GM12878 (cell line): ENCODE results near the gene SLC43A3. TPM values are rescaled to one million over a fixed set of nuclear protein-coding genes. Genes with fewer than 3 reads are reported as not detected.

Experiments used
- ATAC-seq: fragments of 200-7000 bp; cut with Tn5 transposase; 3 replicates; pipeline ENCODE4 v1.9.1; 2020; ENCODE audit warnings: mild to moderate bottlenecking, moderate library complexity
- BruUV-seq: library from RNA; stranded (reverse); fragments of 400-500 nt; replicated peaks from 2 replicates; lab custom pipeline; 2021; lab: Mats Ljungman, UMichigan
- CTCF ChIA-PET: fragments of 300-600 bp; sonication (Branson Sonifier 250); formaldehyde crosslinking; extraction: SDS; loops from one replicate; lab custom pipeline; 2021; ENCODE audit warnings: inconsistent platforms; lab: Yijun Ruan, JAX
- POLR2A ChIA-PET: fragments of 350-600 bp; formaldehyde crosslinking; extraction: SDS; loops from one replicate; lab custom pipeline; 2021; ENCODE audit warnings: inconsistent platforms; lab: Charles Lee
- RAD21 ChIA-PET: fragments of 300-600 bp; sonication (Branson Sonifier 250); formaldehyde crosslinking; loops from one replicate; lab custom pipeline; 2023; ENCODE audit warnings: antibody characterized with exemption; ENCODE audit not compliant: unreplicated experiment; lab: Charles Lee
- SMC1A ChIA-PET: fragments of 300-600 bp; sonication (Branson Sonifier 250); formaldehyde crosslinking; loops from one replicate; lab custom pipeline; 2023; ENCODE audit not compliant: unreplicated experiment, uncharacterized antibody; lab: Charles Lee
- DNase-seq: peaks from one replicate; pipeline ENCODE4 v3.0.0-alpha.2; 2011; ENCODE audit warnings: low read depth, low spot score
- FAIRE-seq: peaks from 3 replicates; lab custom pipeline; 2011; peaks lifted over from hg19 to GRCh38; lab: Jason Lieb, UNC
- H2AFZ ChIP-seq: 2 replicates; pipeline ENCODE4 v1.6.0; 2011; ENCODE audit warnings: low read depth, low read length, control low read depth; ENCODE audit not compliant: control insufficient read depth
- H3K27ac ChIP-seq: 2 replicates; pipeline ENCODE4 v1.5.1; 2011; ENCODE audit warnings: control low read depth; ENCODE audit not compliant: control insufficient read depth, insufficient read depth
- H3K27me3 ChIP-seq, 2 experiments: replicated peaks in 1 of 2; 2 replicates each; pipeline versions ENCODE4 v1.6.0 to v1.6.1; 2011; ENCODE audit warnings: low read length in 1 of 2; ENCODE audit not compliant: control insufficient read depth in 2 of 2, insufficient read depth in 2 of 2
- H3K36me3 ChIP-seq, 2 experiments: 2 replicates each; pipeline ENCODE4 v1.5.1; 2011; ENCODE audit warnings: low read length in 1 of 2; ENCODE audit not compliant: control insufficient read depth in 2 of 2, insufficient read depth in 2 of 2
- H3K4me1 ChIP-seq: 2 replicates; pipeline ENCODE4 v1.6.1; 2011; ENCODE audit warnings: mild to moderate bottlenecking, low read length, moderate library complexity, mixed read lengths; ENCODE audit not compliant: control insufficient read depth, insufficient read depth
- H3K4me2 ChIP-seq: 2 replicates; pipeline ENCODE4 v1.6.0; 2011; ENCODE audit warnings: control low read depth; ENCODE audit not compliant: control insufficient read depth, insufficient read depth
- H3K4me3 ChIP-seq: fragments of 200-600 bp; sonication (generic); 2 replicates; pipeline ENCODE4 v1.5.1; 2016
- H3K79me2 ChIP-seq: 2 replicates; pipeline ENCODE4 v1.6.0; 2011; ENCODE audit warnings: low read length; ENCODE audit not compliant: control insufficient read depth, insufficient read depth
- H3K9ac ChIP-seq: 2 replicates; pipeline ENCODE4 v1.8.0; 2011; ENCODE audit warnings: low read length, control low read depth, mixed read lengths; ENCODE audit not compliant: control insufficient read depth, insufficient read depth
- H3K9me3 ChIP-seq: replicated peaks from 3 replicates; pipeline ENCODE4 v1.5.1; 2011; ENCODE audit warnings: mild to moderate bottlenecking, low read length; ENCODE audit not compliant: control insufficient read depth, insufficient read depth
- H4K20me1 ChIP-seq: 2 replicates; pipeline ENCODE4 v1.6.0; 2011; ENCODE audit not compliant: control insufficient read depth, insufficient read depth
- ATF2 ChIP-seq: IDR thresholded peaks from 2 replicates; pipeline ENCODE4 v1.6.1; 2012; ENCODE audit warnings: low read length, inconsistent platforms
- IKZF2 ChIP-seq, 2 experiments: fragments of 450-650 bp; IDR thresholded peaks; 2 replicates each; pipeline ENCODE4 v1.6.1; 2017; ENCODE audit warnings: mild to moderate bottlenecking in 2 of 2, moderate library complexity in 2 of 2
- MEF2B ChIP-seq: fragments of 450-650 bp; IDR thresholded peaks from 2 replicates; pipeline ENCODE4 v1.6.1; 2018; ENCODE audit warnings: mild to moderate bottlenecking, moderate library complexity; ENCODE audit not compliant: partially characterized antibody, poor library complexity, severe bottlenecking
- MLLT1 ChIP-seq: fragments of 450-650 bp; IDR thresholded peaks from 2 replicates; pipeline ENCODE4 v1.6.1; 2016; ENCODE audit warnings: mild to moderate bottlenecking
- MYB ChIP-seq: fragments of 150-350 bp; IDR thresholded peaks from 2 replicates; pipeline ENCODE4 v1.6.1; 2014; ENCODE audit warnings: mild to moderate bottlenecking, low read depth, low read length, borderline replicate concordance
- NFYA ChIP-seq: IDR thresholded peaks from 2 replicates; pipeline ENCODE4 v1.6.1; 2011; ENCODE audit warnings: low read depth, mild to moderate bottlenecking, low read length, improper control_type of control experiment, borderline replicate concordance
- NKRF ChIP-seq: fragments of 450-650 bp; conservative IDR thresholded peaks from 2 replicates; pipeline ENCODE4 v1.6.1; 2017; ENCODE audit warnings: mild to moderate bottlenecking, moderate library complexity
- RAD51 ChIP-seq: fragments of 450-650 bp; IDR thresholded peaks from 2 replicates; pipeline ENCODE4 v1.6.1; 2016; ENCODE audit warnings: moderate library complexity, mild to moderate bottlenecking, inconsistent platforms
- RCOR1 ChIP-seq: conservative IDR thresholded peaks from 2 replicates; pipeline ENCODE4 v1.6.1; 2012; ENCODE audit warnings: low read depth, low read length, improper control_type of control experiment
- REST ChIP-seq: IDR thresholded peaks from 2 replicates; pipeline ENCODE4 v1.6.1; 2012; ENCODE audit warnings: mild to moderate bottlenecking, low read depth, low read length
- SMAD5 ChIP-seq: IDR thresholded peaks from 2 replicates; pipeline ENCODE4 v1.6.1; 2016; ENCODE audit warnings: antibody characterized with exemption, low read depth
- YBX1 ChIP-seq: fragments of 450-650 bp; IDR thresholded peaks from 2 replicates; pipeline ENCODE4 v1.6.1; 2016; ENCODE audit warnings: antibody characterized with exemption
- ZNF217 ChIP-seq: fragments of 450-650 bp; IDR thresholded peaks from 2 replicates; pipeline ENCODE4 v1.6.1; 2017; ENCODE audit warnings: antibody characterized with exemption, mild to moderate bottlenecking
- WGBS: methylation state at CpG from one replicate; pipeline ENCODE4 v1.1.6; 2016; ENCODE audit warnings: low lambda C conversion rate; ENCODE audit not compliant: insufficient replicate concordance, insufficient coverage; ENCODE audit errors: missing lambda C conversion rate; 5-methylcytosine and 5-hydroxymethylcytosine counted together
- in situ Hi-C: fragments of 300-500 bp; cut with MboI; formaldehyde crosslinking; loops from 9 replicates; pipeline ENCODE4 v1.14.3; 2018; ENCODE audit warnings: mixed read lengths
- intact Hi-C: fragments of 100-400 bp; cut with micrococcal nuclease; formaldehyde crosslinking; loops from one replicate; pipeline ENCODE4 v1.14.2; 2022; ENCODE audit not compliant: unreplicated experiment
- polyA plus RNA-seq, 11 experiments: library from polyadenylated mRNA; depleted of rRNA in 4 of 11; unstranded in 6 of 11; stranded (reverse) in 5 of 11; fragments of >200 nt; fragmentation: Nextera tagmentation in 4 of 11; fragmentation: Illumina TruSeq in 1 of 11; extraction: Ambion mirVana in 4 of 11; extraction: Trizol in 1 of 11; gene quantifications; 1 replicate in 1 of 11; 2 replicates in 10 of 11; pipeline versions ENCODE4 v1.2.1 to v1.2.3, GENCODE V29; 2011 to 2016; ENCODE audit warnings: inconsistent platforms in 2 of 11, missing spikeins in 2 of 11, low read depth in 1 of 11
- total RNA-seq, 4 experiments: library from RNA; depleted of rRNA in 3 of 4; stranded (reverse); fragments of >200 nt in 3 of 4; fragmentation: Illumina TruSeq in 1 of 4; extraction: Trizol in 1 of 4; gene quantifications; 2 replicates each; pipeline versions ENCODE4 v1.2.1 to v1.2.3, GENCODE V29; 2013 to 2021

The SLC43A3 gene
- total and polyA plus RNA-seq, 10 of the 15 experiments (the other 5 are each of a cell fraction or from before 2014, with no cell fraction given), result 37.5 to 237 (median 132) TPM

- ChIA-PET SMC1A (interaction anchor here (0.7 to 1.5 kb wide), 6 partner anchors 21 to 99 kb away, joined by 3 to 4 read pairs (median 3); no protein-coding TSS in a partner anchor), CTCF (interaction anchor here (0.8 to 3.9 kb wide), 7 partner anchors 29 to 99 kb away, joined by 3 to 15 read pairs (median 7); partner anchors contain the start of gene RTN4RL2), POLR2A (interaction anchor here (0.7 to 0.9 kb wide), 2 partner anchors 33 to 105 kb away, joined by 3 read pairs; partner anchors contain the start of gene RTN4RL2), RAD21 (interaction anchor here (1.0 to 1.8 kb wide), 4 partner anchors 11 to 56 kb away, joined by 3 to 4 read pairs (median 3); no protein-coding TSS in a partner anchor)
- no peak overlapping the region for H3K27ac ChIP-seq
- H3K4me2 ChIP-seq, result peak overlapping the region; percentile 17; the same call in 1 of the 2 replicates
- in situ Hi-C loops (no loop called here), intact Hi-C loops (loop anchor here (5.0 kb wide), 1 partner anchor 50 kb away; no protein-coding TSS in a partner anchor)
- no peaks in the 10 kb centered on the region for H3K9me3 ChIP-seq
- BruUV-seq, result no TSS peak
- DNase-seq (no peak), ATAC-seq (no peak), FAIRE-seq (no peak)
- H3K79me2 ChIP-seq, result peaks cover 43% of the 10 kb centered on the region
- peaks cover 8 to 11% of the 10 kb centered on the region in 2 experiments; a peak in 3 of 4 replicates for H3K36me3 ChIP-seq
- TF ChIP-seq MEF2B (no peak), YBX1 (no peak), NKRF (no peak), MLLT1 (no peak), ATF2 (no peak), RCOR1 (no peak), RAD51 (no peak), MYB (no peak), ZNF217 (no peak), NFYA (no peak), SMAD5 (no peak), REST (no peak), IKZF2 (IDR thresholded peaks at IDR 0.05) (no peak)
- H3K4me1 ChIP-seq, result peaks cover 36% of the 10 kb centered on the region
- no peak overlapping the region for H3K9ac ChIP-seq
- H2AFZ ChIP-seq, result no peak overlapping the region
- no peaks in the 10 kb centered on the region for H3K27me3 ChIP-seq
- no peak overlapping the region for H3K4me3 ChIP-seq
- 95% methylated on average over 8 of the region's 8 CpGs for WGBS
- H4K20me1 ChIP-seq, result no peaks in the 10 kb centered on the region
These were observed 784 bp upstream of the SLC43A3 start for GRCh38 chr11:57427727-57428082.
